ENCODE results near the gene SLC35E3.

- no peak for TF ChIP-seq CTCF (IDR thresholded peaks at IDR 0.05; ENCODE audit: insufficient read depth, low read length, poor library complexity, severe bottlenecking)
- no peak for TF ChIP-seq EZH2phosphoT487 (conservative IDR thresholded peaks at IDR 0.05; ENCODE audit: low read length)
Observed at GRCh38 chr12:68768431-68768939, 22.5 kb downstream of the SLC35E3 start.
